ENCODE results near the gene CCDC83.

- TF ChIP-seq, protein P1, sequence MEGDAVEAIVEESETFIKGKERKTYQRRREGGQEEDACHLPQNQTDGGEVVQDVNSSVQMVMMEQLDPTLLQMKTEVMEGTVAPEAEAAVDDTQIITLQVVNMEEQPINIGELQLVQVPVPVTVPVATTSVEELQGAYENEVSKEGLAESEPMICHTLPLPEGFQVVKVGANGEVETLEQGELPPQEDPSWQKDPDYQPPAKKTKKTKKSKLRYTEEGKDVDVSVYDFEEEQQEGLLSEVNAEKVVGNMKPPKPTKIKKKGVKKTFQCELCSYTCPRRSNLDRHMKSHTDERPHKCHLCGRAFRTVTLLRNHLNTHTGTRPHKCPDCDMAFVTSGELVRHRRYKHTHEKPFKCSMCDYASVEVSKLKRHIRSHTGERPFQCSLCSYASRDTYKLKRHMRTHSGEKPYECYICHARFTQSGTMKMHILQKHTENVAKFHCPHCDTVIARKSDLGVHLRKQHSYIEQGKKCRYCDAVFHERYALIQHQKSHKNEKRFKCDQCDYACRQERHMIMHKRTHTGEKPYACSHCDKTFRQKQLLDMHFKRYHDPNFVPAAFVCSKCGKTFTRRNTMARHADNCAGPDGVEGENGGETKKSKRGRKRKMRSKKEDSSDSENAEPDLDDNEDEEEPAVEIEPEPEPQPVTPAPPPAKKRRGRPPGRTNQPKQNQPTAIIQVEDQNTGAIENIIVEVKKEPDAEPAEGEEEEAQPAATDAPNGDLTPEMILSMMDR (tag by site-specific recombination; IDR thresholded peaks at IDR 0.05), result no peak
- TF ChIP-seq, protein P2, sequence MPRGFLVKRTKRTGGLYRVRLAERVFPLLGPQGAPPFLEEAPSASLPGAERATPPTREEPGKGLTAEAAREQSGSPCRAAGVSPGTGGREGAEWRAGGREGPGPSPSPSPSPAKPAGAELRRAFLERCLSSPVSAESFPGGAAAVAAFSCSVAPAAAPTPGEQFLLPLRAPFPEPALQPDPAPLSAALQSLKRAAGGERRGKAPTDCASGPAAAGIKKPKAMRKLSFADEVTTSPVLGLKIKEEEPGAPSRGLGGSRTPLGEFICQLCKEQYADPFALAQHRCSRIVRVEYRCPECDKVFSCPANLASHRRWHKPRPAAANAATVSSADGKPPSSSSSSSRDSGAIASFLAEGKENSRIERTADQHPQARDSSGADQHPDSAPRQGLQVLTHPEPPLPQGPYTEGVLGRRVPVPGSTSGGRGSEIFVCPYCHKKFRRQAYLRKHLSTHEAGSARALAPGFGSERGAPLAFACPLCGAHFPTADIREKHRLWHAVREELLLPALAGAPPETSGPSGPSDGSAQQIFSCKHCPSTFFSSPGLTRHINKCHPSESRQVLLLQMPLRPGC (tag by site-specific recombination; IDR thresholded peaks at IDR 0.05), result no peak
- TF ChIP-seq ZNF610 (tag by site-specific recombination; IDR thresholded peaks at IDR 0.05; ENCODE audit: borderline replicate concordance) (no peak), RBAK (tag by site-specific recombination; IDR thresholded peaks at IDR 0.05) (no peak), ZNF157 (tag by site-specific recombination; IDR thresholded peaks at IDR 0.05) (no peak), ZNF707 (tag by site-specific recombination; IDR thresholded peaks at IDR 0.05) (no peak), ZNF76 (tag by site-specific recombination; IDR thresholded peaks at IDR 0.05; ENCODE audit: borderline replicate concordance, low read depth) (no peak), SETDB1 (IDR thresholded peaks at IDR 0.05; ENCODE audit: insufficient read length, low read length) (no peak), ZNF530 (tag by site-specific recombination; IDR thresholded peaks at IDR 0.05; ENCODE audit: low read depth) (no peak), ZBTB8A (tag by site-specific recombination; IDR thresholded peaks at IDR 0.05) (no peak), KLF16 (tag by site-specific recombination; IDR thresholded peaks at IDR 0.05) (no peak), ZNF792 (tag by site-specific recombination; IDR thresholded peaks at IDR 0.05) (no peak)
- TF ChIP-seq, protein P3, sequence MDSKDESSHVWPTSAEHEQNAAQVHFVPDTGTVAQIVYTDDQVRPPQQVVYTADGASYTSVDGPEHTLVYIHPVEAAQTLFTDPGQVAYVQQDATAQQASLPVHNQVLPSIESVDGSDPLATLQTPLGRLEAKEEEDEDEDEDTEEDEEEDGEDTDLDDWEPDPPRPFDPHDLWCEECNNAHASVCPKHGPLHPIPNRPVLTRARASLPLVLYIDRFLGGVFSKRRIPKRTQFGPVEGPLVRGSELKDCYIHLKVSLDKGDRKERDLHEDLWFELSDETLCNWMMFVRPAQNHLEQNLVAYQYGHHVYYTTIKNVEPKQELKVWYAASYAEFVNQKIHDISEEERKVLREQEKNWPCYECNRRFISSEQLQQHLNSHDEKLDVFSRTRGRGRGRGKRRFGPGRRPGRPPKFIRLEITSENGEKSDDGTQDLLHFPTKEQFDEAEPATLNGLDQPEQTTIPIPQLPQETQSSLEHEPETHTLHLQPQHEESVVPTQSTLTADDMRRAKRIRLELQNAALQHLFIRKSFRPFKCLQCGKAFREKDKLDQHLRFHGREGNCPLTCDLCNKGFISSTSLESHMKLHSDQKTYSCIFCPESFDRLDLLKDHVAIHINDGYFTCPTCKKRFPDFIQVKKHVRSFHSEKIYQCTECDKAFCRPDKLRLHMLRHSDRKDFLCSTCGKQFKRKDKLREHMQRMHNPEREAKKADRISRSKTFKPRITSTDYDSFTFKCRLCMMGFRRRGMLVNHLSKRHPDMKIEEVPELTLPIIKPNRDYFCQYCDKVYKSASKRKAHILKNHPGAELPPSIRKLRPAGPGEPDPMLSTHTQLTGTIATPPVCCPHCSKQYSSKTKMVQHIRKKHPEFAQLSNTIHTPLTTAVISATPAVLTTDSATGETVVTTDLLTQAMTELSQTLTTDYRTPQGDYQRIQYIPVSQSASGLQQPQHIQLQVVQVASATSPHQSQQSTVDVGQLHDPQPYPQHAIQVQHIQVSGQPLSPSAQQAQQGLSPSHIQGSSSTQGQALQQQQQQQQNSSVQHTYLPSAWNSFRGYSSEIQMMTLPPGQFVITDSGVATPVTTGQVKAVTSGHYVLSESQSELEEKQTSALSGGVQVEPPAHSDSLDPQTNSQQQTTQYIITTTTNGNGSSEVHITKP (tag by site-specific recombination; IDR thresholded peaks at IDR 0.05), result no peak
- TF ChIP-seq, protein P4, sequence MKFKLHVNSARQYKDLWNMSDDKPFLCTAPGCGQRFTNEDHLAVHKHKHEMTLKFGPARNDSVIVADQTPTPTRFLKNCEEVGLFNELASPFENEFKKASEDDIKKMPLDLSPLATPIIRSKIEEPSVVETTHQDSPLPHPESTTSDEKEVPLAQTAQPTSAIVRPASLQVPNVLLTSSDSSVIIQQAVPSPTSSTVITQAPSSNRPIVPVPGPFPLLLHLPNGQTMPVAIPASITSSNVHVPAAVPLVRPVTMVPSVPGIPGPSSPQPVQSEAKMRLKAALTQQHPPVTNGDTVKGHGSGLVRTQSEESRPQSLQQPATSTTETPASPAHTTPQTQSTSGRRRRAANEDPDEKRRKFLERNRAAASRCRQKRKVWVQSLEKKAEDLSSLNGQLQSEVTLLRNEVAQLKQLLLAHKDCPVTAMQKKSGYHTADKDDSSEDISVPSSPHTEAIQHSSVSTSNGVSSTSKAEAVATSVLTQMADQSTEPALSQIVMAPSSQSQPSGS (tag by site-specific recombination; IDR thresholded peaks at IDR 0.05; ENCODE audit: low read depth), result no peak
Observed at GRCh38 chr11:85889108-85889507, 33.9 kb downstream of the CCDC83 start.

Data from HEK293 (cell line).